A549 (cell line): ENCODE data around the gene TMIGD3. TPM values are rescaled to one million over a fixed set of nuclear protein-coding genes. Genes with fewer than 3 reads are reported as not detected.

ENCODE experiments used
- ATAC-seq, 2 experiments: fragments of 200-7000 bp in 1 of 2; fragments of >200 bp in 1 of 2; cut with Nextera tagmentation in 1 of 2; cut with Tn5 transposase in 1 of 2; 3 replicates each; pipeline versions ENCODE4 v1.8.0 to v1.9.1; 2018 to 2020; ENCODE audit warnings: mild to moderate bottlenecking in 1 of 2, moderate library complexity in 1 of 2
- CTCF ChIA-PET: fragments of 300-600 bp; sonication (Branson Sonifier 250); formaldehyde crosslinking; extraction: SDS; loops from one replicate; lab custom pipeline; 2021; ENCODE audit warnings: antibody characterized with exemption, inconsistent platforms; lab: Yijun Ruan, JAX
- POLR2A ChIA-PET: fragments of 350-600 bp; formaldehyde crosslinking; extraction: SDS; loops from one replicate; lab custom pipeline; 2021; ENCODE audit warnings: antibody characterized with exemption, inconsistent platforms; lab: Yijun Ruan, JAX
- DNase-seq, 2 experiments: peaks; one replicate each; pipeline versions ENCODE4 v3.0.0 to v3.0.0-alpha.2; 2011 to 2016; ENCODE audit warnings: low read depth in 1 of 2, low spot score in 1 of 2
- FAIRE-seq: peaks from 2 replicates; lab custom pipeline; 2011; peaks lifted over from hg19 to GRCh38; lab: Jason Lieb, UNC
- H3K27ac ChIP-seq, 2 experiments: fragments of >200 bp; sonication (Bioruptor Twin); formaldehyde crosslinking; 3 replicates each; pipeline ENCODE4 v1.5.1; 2016 to 2017
- H3K4me1 ChIP-seq: fragments of >200 bp; sonication (Bioruptor Twin); formaldehyde crosslinking; 3 replicates; pipeline ENCODE4 v1.6.1; 2016
- H3K4me2 ChIP-seq: fragments of >200 bp; sonication (Bioruptor Twin); formaldehyde crosslinking; 3 replicates; pipeline ENCODE4 v1.6.1; 2016
- H3K4me3 ChIP-seq: fragments of >200 bp; sonication (Bioruptor Twin); formaldehyde crosslinking; 3 replicates; pipeline ENCODE4 v1.5.1; 2016
- H3K9me3 ChIP-seq: fragments of >200 bp; sonication (Bioruptor Twin); formaldehyde crosslinking; 3 replicates; pipeline ENCODE4 v1.6.1; 2016
- BHLHE40 ChIP-seq: IDR thresholded peaks from 2 replicates; pipeline ENCODE4 v1.6.1; 2012; ENCODE audit warnings: low read depth, low read length, inconsistent platforms
- CBX2 ChIP-seq: fragments of 200-600 bp; sonication (generic); IDR thresholded peaks from 2 replicates; pipeline ENCODE4 v1.6.1; 2016; ENCODE audit warnings: low read depth, mild to moderate bottlenecking, borderline replicate concordance
- CBX8 ChIP-seq: fragments of 200-600 bp; sonication (generic); IDR thresholded peaks from 2 replicates; pipeline ENCODE4 v1.6.1; 2016
- CEBPB ChIP-seq, 2 experiments: fragments of >200 bp in 1 of 2; sonication (Bioruptor Twin) in 1 of 2; formaldehyde crosslinking in 1 of 2; IDR thresholded peaks; 2 replicates each; pipeline ENCODE4 v1.6.1; 2012 to 2016
- CHD2 ChIP-seq: fragments of 150-350 bp; IDR thresholded peaks from 2 replicates; pipeline ENCODE4 v1.6.1; 2014; ENCODE audit warnings: low read length; ENCODE audit not compliant: partially characterized antibody
- CHD4 ChIP-seq: fragments of 200-600 bp; sonication (generic); IDR thresholded peaks from 2 replicates; pipeline ENCODE4 v1.6.1; 2016; ENCODE audit warnings: antibody characterized with exemption, mild to moderate bottlenecking, borderline replicate concordance
- EP300 ChIP-seq, 2 experiments: fragments of >200 bp; sonication (Bioruptor Twin); formaldehyde crosslinking; IDR thresholded peaks; 2 replicates in 1 of 2; 3 replicates in 1 of 2; pipeline ENCODE4 v1.6.1; 2016 to 2017
- FOSB ChIP-seq: fragments of 250-450 bp; sonication (Bioruptor Pico); IDR thresholded peaks from 2 replicates; pipeline ENCODE4 v1.5.0; 2020; ENCODE audit warnings: mild to moderate bottlenecking, moderate library complexity
- FOSL2 ChIP-seq, 2 experiments: fragments of 450-650 bp in 1 of 2; fragments of >200 bp in 1 of 2; sonication (Bioruptor Twin) in 1 of 2; formaldehyde crosslinking; IDR thresholded peaks; 2 replicates each; pipeline versions ENCODE4 v1.5.0 to v1.6.1; 2016 to 2020; ENCODE audit warnings: mild to moderate bottlenecking in 1 of 2, moderate library complexity in 1 of 2
- HEYL ChIP-seq: fragments of 250-450 bp; sonication (Bioruptor Pico); IDR thresholded peaks from 2 replicates; pipeline ENCODE4 v1.8.0; 2021; ENCODE audit warnings: mild to moderate bottlenecking, moderate library complexity
- HOXB13 ChIP-seq: fragments of 250-450 bp; sonication (Bioruptor Pico); IDR thresholded peaks from 2 replicates; pipeline ENCODE4 v1.5.0; 2020; ENCODE audit warnings: low read depth, mild to moderate bottlenecking, moderate library complexity
- JUN ChIP-seq, 2 experiments: fragments of >200 bp; sonication (Bioruptor Twin); formaldehyde crosslinking; IDR thresholded peaks; 2 replicates in 1 of 2; 3 replicates in 1 of 2; pipeline ENCODE4 v1.6.1; 2016 to 2017
- JUNB ChIP-seq: fragments of >200 bp; sonication (Bioruptor Twin); formaldehyde crosslinking; IDR thresholded peaks from 2 replicates; pipeline ENCODE4 v1.6.1; 2016
- KDM5A ChIP-seq: fragments of 200-600 bp; sonication (generic); IDR thresholded peaks from 2 replicates; pipeline ENCODE4 v1.6.1; 2016; ENCODE audit warnings: antibody characterized with exemption, mild to moderate bottlenecking
- MAZ ChIP-seq: fragments of 150-350 bp; IDR thresholded peaks from 2 replicates; pipeline ENCODE4 v1.6.1; 2014; ENCODE audit warnings: antibody characterized with exemption, low read depth, low read length, borderline replicate concordance
- MYC ChIP-seq: IDR thresholded peaks from 2 replicates; pipeline ENCODE4 v1.6.1; 2012; ENCODE audit warnings: mild to moderate bottlenecking, inconsistent platforms, low read length, improper control_type of control experiment, borderline replicate concordance
- NPAS2 ChIP-seq: fragments of 250-450 bp; sonication (Bioruptor Pico); IDR thresholded peaks from 2 replicates; pipeline ENCODE4 v1.8.0; 2022; ENCODE audit warnings: mild to moderate bottlenecking, moderate library complexity, borderline replicate concordance
- NR3C1 ChIP-seq: fragments of >200 bp; sonication (Bioruptor Twin); formaldehyde crosslinking; IDR thresholded peaks from 3 replicates; pipeline ENCODE4 v1.6.1; 2017
- POLR2A ChIP-seq: IDR thresholded peaks from 2 replicates; pipeline ENCODE4 v1.6.1; 2012; ENCODE audit warnings: mild to moderate bottlenecking, low read length
- RAD21 ChIP-seq, 2 experiments: fragments of >200 bp in 1 of 2; sonication (Bioruptor Twin) in 1 of 2; formaldehyde crosslinking in 1 of 2; IDR thresholded peaks in 1 of 2; conservative IDR thresholded peaks in 1 of 2; 2 replicates in 1 of 2; 3 replicates in 1 of 2; pipeline ENCODE4 v1.6.1; 2012 to 2018; ENCODE audit warnings: inconsistent platforms in 1 of 2
- RFX5 ChIP-seq: fragments of 450-650 bp; IDR thresholded peaks from 2 replicates; pipeline ENCODE4 v1.7.1; 2014; ENCODE audit warnings: antibody characterized with exemption, mild to moderate bottlenecking, moderate library complexity
- SMC3 ChIP-seq: fragments of >200 bp; sonication (Bioruptor Twin); formaldehyde crosslinking; IDR thresholded peaks from 3 replicates; pipeline ENCODE4 v1.6.1; 2018; ENCODE audit warnings: inconsistent platforms
- TP53 ChIP-seq: fragments of 250-450 bp; sonication (Bioruptor Pico); IDR thresholded peaks from 2 replicates; pipeline ENCODE4 v1.5.0; 2021; ENCODE audit warnings: mild to moderate bottlenecking, moderate library complexity
- ZFP36 ChIP-seq: fragments of 450-650 bp; IDR thresholded peaks from 2 replicates; pipeline ENCODE4 v1.6.1; 2014; ENCODE audit warnings: borderline replicate concordance; ENCODE audit not compliant: partially characterized antibody
- ZNF302 ChIP-seq: fragments of 250-450 bp; sonication (Bioruptor Pico); IDR thresholded peaks from 2 replicates; pipeline ENCODE4 v1.9.0; 2021; ENCODE audit warnings: inconsistent platforms, mild to moderate bottlenecking, moderate library complexity
- WGBS: methylation state at CpG from one replicate; pipeline ENCODE4 v1.1.6; 2017; ENCODE audit errors: missing lambda C conversion rate; 5-methylcytosine and 5-hydroxymethylcytosine counted together
- polyA plus RNA-seq, 4 experiments: library from polyadenylated mRNA; depleted of rRNA in 3 of 4; stranded (reverse); fragments of >200 nt; fragmentation: RNase III in 1 of 4; extraction: RNeasy Plus Mini Kit Qiagen cat#74134 plus additional on column Dnase treatment in 1 of 4; gene quantifications; 2 replicates in 3 of 4; 3 replicates in 1 of 4; pipeline ENCODE4 v1.2.3, GENCODE V29; 2011 to 2017
- TF ChIP-seq, protein P1 (sequence below): fragments of 250-450 bp; sonication (Bioruptor Pico); IDR thresholded peaks from 2 replicates; pipeline ENCODE4 v1.5.0; 2021; ENCODE audit warnings: mild to moderate bottlenecking, moderate library complexity, borderline replicate concordance
- TF ChIP-seq, protein P2 (sequence below): IDR thresholded peaks from 2 replicates; pipeline ENCODE4 v1.6.1; 2012
- TF ChIP-seq, protein P3 (sequence below): IDR thresholded peaks from 2 replicates; pipeline ENCODE4 v1.6.1; 2012
- TF ChIP-seq, protein P4 (sequence below): IDR thresholded peaks from 2 replicates; pipeline ENCODE4 v1.6.1; 2012; ENCODE audit warnings: low read depth, borderline replicate concordance

The TMIGD3 gene
- polyA plus RNA-seq, 2 of the 4 experiments (the other 2 are of a cell fraction): not detected

DNA sequence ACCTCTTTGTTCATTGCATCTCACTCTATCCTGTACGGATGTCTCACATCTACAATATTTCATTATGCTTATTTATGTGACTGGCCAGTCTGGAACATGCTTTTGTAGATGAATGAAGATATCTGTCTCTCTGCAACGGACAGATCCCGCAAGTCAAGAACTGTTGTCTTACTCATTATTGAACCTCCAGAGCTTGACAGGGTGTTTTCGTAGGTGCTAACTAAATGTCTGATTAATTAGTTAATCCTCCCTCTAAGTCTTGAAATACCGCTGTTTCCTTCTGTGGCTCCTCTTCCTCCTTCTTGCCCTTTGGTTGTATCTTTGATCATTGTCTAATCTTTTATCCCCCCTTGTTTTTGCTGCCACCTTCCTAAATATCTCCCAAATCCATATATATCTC, 32.8 kb downstream of the TMIGD3 start:
- no peak for ATAC-seq
- no peak for FAIRE-seq
- CTCF ChIA-PET: no interaction called here
- POLR2A ChIA-PET: no interaction called here
- H3K9me3 ChIP-seq: no peaks in the 10 kb centered on the region
- WGBS: 96% methylated on average over 5 of the region's 5 CpGs
- no peaks in the 10 kb centered on the region for H3K4me1 ChIP-seq
- H3K27ac ChIP-seq: no peak overlapping the region
- no peak overlapping the region for H3K4me3 ChIP-seq
- TF ChIP-seq POLR2A (no peak), BHLHE40 (no peak), HEYL (CRISPR knock-in tag) (no peak), JUNB (no peak), ZFP36 (no peak), CBX8 (no peak), JUN (IDR thresholded peaks at IDR 0.05) (no peak), CBX2 (no peak)
- TF ChIP-seq, protein P1, sequence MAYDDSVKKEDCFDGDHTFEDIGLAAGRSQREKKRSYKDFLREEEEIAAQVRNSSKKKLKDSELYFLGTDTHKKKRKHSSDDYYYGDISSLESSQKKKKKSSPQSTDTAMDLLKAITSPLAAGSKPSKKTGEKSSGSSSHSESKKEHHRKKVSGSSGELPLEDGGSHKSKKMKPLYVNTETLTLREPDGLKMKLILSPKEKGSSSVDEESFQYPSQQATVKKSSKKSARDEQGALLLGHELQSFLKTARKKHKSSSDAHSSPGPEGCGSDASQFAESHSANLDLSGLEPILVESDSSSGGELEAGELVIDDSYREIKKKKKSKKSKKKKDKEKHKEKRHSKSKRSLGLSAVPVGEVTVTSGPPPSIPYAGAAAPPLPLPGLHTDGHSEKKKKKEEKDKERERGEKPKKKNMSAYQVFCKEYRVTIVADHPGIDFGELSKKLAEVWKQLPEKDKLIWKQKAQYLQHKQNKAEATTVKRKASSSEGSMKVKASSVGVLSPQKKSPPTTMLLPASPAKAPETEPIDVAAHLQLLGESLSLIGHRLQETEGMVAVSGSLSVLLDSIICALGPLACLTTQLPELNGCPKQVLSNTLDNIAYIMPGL (CRISPR knock-in tag): no peak
- TF ChIP-seq, protein P2, sequence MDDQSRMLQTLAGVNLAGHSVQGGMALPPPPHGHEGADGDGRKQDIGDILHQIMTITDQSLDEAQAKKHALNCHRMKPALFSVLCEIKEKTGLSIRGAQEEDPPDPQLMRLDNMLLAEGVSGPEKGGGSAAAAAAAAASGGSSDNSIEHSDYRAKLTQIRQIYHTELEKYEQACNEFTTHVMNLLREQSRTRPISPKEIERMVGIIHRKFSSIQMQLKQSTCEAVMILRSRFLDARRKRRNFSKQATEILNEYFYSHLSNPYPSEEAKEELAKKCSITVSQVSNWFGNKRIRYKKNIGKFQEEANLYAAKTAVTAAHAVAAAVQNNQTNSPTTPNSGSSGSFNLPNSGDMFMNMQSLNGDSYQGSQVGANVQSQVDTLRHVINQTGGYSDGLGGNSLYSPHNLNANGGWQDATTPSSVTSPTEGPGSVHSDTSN: no peak
- TF ChIP-seq, protein P3, sequence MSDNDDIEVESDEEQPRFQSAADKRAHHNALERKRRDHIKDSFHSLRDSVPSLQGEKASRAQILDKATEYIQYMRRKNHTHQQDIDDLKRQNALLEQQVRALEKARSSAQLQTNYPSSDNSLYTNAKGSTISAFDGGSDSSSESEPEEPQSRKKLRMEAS: no peak
- DNase-seq: no peak
- H3K4me2 ChIP-seq: no peak overlapping the region

DNA sequence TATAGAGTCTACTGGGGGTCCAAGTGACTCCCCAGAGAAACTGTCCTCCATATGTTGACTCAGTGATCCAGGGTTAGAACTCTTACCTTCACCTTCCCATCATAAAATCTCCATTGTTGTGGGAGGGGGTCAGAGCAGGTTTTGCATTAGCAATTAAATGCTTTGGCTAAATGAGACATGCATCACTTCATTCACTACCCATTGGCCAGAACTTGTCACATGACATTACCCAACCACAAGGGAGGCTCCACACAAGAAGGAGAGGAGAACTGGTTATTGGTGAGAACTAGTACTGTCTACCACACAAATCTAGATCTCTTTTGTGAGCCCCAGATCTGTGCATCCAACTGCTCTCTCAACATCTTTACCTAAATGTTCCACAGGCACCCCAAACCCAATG, 33.9 kb downstream of the TMIGD3 start:
- POLR2A ChIA-PET: no interaction called here
- DNase-seq (no peak), FAIRE-seq (no peak)
- CTCF ChIA-PET: interaction anchor here (0.9 to 1.2 kb wide), 2 partner anchors 10 to 13 kb away, joined by 3 to 4 read pairs; no protein-coding TSS in a partner anchor
- Histone ChIP-seq H3K27ac (no peak overlapping the region), H3K4me3 (no peak overlapping the region), H3K9me3 (no peaks in the 10 kb centered on the region), H3K4me2 (no peak overlapping the region)
- TF ChIP-seq BHLHE40: no peak
- TF ChIP-seq EP300 (IDR thresholded peaks at IDR 0.05): no peak
- no peak for TF ChIP-seq ZNF302 (CRISPR knock-in tag)
- no peak for TF ChIP-seq FOSB (CRISPR knock-in tag)
- TF ChIP-seq, protein P3: no peak
- no peak for TF ChIP-seq CEBPB (IDR thresholded peaks at IDR 0.05)
- no peak for TF ChIP-seq RFX5
- no peak for TF ChIP-seq SMC3
- no peak for TF ChIP-seq KDM5A
- no peak for TF ChIP-seq RAD21 (conservative IDR thresholded peaks at IDR 0.05 in 1 of 2, IDR thresholded peaks at IDR 0.05 in 1 of 2)
- no peak for TF ChIP-seq MYC
- TF ChIP-seq NPAS2 (CRISPR knock-in tag): no peak
- no peak for TF ChIP-seq FOSL2 (IDR thresholded peaks at IDR 0.05)
- TF ChIP-seq FOSL2 (CRISPR knock-in tag; IDR thresholded peaks at IDR 0.05): no peak
- TF ChIP-seq CHD2: no peak
- TF ChIP-seq, all 56 proteins: peak for 0
- H3K4me1 ChIP-seq: no peaks in the 10 kb centered on the region
- no peak for ATAC-seq

DNA sequence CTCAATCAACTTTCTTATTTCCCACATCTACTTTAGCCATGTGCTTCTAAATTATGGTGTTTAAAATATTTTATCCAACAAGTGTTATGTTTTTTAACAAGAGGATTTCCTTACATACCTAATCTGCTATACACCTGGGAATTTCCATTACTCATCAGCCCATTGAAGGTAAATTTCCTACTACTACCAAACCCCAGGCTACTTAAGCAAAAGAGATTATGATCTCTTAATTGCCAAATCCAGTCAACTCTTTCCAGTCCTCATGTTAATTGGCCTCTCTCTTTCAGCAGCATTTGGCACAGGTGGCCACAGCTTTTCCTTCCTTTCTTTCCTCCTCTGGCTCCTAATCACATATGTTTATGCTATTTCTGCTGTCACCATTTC, 34.7 kb downstream of the TMIGD3 start:
- Histone ChIP-seq H3K4me1 (no peaks in the 10 kb centered on the region), H3K4me3 (no peak overlapping the region), H3K27ac (no peak overlapping the region), H3K9me3 (no peaks in the 10 kb centered on the region), H3K4me2 (no peak overlapping the region)
- ChIA-PET CTCF (interaction anchor here (0.6 to 1.2 kb wide), 4 partner anchors 9 to 252 kb away, joined by 3 to 4 read pairs (median 4); no protein-coding TSS in a partner anchor), POLR2A (no interaction called here)
- no peak for DNase-seq
- no peak for FAIRE-seq
- ATAC-seq: no peak
- TF ChIP-seq POLR2A (no peak), HOXB13 (CRISPR knock-in tag) (no peak), MAZ (no peak), SMC3 (no peak), MYC (no peak), TP53 (CRISPR knock-in tag) (no peak), CEBPB (IDR thresholded peaks at IDR 0.05) (no peak), JUNB (no peak), EP300 (IDR thresholded peaks at IDR 0.05) (no peak), NR3C1 (no peak), CHD4 (no peak), FOSB (CRISPR knock-in tag) (no peak)
- TF ChIP-seq, protein P3: no peak
- TF ChIP-seq, protein P4, sequence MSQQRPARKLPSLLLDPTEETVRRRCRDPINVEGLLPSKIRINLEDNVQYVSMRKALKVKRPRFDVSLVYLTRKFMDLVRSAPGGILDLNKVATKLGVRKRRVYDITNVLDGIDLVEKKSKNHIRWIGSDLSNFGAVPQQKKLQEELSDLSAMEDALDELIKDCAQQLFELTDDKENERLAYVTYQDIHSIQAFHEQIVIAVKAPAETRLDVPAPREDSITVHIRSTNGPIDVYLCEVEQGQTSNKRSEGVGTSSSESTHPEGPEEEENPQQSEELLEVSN: no peak
